GM18498 (cell line): ENCODE results near the gene SOST.
"Not testable (repeated sequence)": the region's sequence is repeated elsewhere in the genome, so short reads cannot be mapped to it uniquely, and the experiment has no call there.

Experiments
- ATAC-seq: cut with Tn5 transposase; IDR thresholded peaks from one replicate; pipeline ENCODE4 v1.9.1; 2021; ENCODE audit warnings: mild to moderate bottlenecking, moderate library complexity; ENCODE audit not compliant: unreplicated experiment

Gene SOST

DNA sequence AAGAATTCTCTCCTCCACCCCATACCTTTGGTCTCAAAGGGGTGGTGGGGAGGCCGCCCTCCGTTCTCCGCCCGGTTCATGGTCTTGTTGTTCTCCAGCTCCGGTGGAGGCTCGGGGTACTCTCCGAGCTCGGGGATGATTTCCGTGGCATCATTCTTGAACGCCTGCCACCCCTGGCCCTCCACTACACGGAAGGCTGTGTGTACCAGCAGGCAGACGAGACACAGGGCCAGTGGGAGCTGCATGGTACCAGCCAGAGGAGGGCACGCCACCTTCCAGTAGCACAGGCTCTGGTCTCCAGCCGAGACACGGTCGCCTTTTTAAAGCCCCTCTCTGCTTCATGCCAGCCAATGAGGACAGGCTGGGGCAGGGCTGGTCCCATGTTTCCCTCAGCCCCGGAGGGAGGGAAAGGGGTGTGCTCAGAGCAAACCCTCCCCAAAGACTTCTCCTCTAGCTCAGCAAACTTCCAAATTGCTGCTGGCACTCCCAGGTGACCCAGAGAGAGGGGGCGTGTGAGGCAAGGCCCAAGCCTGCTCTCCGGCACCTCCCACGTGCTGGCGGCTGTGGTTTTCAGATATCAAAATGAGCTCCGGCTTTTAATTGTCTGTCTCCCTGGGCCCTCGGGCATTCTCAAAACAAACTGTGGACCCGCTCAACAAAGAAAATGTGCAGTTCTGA lies at the start of gene SOST:
Gene SOST (minus strand): TSS at position 295 of the 678 bp plus-strand sequence. CDS start 50 bp downstream, at position 245.
- no peak for ATAC-seq

DNA sequence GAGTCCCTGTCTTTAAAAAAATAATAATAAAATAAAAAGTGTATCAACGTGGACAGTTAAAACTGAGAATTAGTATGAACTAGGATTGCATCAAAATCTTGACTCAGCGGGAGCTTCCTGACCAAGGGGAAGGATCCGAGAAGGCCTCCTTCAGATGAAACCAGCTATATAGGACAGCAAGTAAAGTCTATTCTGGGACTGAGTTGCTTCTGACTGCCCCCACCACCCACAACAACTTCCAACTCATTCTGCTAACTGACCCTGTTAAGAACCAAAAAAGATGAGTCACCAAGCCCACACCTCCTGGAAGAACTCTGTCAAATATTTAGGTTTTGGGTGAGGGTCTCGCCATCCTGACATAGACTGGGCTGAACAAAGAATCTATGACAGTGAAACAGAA lies 49.5 kb upstream of the SOST start:
- no peak for ATAC-seq

DNA sequence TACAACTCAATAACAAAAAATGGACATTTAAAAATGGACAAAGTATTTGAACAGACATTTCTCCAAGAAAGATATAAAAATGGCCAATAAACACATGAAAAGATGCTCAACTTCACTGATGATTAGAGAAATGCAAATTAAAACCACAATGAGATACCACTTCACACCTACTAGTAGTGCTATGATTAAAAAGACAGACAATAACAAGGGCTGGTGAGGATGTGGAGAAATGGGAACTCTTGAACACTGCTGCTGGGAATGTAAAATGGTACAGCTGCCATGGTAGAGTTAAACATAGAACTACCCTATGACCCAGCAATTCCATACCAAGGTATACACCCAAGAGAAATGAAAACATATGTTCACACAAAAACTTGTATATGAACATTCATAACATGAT lies 46.5 kb upstream of the SOST start:
- no peak for ATAC-seq

DNA sequence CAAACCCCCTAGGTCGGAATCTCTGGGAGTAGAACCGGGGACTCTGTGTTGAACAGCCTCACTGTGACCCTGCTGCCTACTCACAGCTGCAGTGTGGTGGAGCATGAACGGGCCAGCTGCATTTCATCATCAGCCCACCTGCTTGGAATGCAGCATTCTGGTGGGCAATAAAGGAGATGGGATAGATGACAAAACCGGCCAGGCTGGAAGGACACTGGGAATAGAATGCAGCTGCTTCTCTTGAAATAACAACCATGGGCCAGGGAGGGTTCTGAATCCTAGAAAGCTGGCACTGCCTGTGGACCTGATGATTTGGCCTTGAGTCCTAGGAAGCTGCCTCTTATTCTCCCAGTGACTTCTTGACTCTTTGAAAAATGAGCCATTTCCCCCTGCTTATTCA lies 45.2 kb upstream of the SOST start:
- no peak for ATAC-seq

DNA sequence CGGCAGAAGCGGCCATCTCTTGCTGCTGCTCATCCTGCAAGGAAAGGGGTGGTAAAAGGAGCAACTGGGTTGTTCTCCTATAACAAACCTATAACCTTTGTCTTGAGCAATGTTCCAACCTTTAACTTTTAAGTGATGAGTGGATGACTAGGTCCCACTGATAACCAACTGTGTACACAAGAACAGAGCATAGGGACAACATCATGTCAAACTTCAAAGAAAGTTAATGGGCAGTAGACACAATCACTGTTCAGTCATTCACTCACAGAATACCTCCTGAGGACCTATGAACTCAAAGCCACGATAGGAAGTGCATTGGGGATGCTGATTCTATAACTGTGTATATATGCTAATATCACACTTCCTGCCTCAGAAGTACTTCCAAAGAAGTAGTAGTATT lies 43.3 kb upstream of the SOST start:
- ATAC-seq: no peak

DNA sequence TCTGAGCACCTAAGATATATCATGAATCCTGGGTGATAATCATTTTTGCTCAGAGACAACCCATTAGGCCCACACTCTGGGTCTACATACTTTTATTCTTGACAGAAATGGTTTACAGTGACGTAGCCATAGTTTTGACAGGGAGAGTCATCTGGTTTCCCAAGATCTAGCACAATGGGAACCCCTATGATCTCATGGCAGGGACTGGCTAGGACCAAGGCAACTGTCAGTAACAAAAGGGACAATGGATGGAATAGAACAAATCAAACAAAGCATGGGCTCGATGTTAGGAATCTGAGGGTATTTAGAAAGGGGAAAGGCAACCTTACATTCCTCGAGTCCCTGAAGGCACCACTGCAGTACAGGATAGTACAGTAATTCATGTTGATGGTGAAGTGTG lies 42.1 kb upstream of the SOST start:
- no peak for ATAC-seq

DNA sequence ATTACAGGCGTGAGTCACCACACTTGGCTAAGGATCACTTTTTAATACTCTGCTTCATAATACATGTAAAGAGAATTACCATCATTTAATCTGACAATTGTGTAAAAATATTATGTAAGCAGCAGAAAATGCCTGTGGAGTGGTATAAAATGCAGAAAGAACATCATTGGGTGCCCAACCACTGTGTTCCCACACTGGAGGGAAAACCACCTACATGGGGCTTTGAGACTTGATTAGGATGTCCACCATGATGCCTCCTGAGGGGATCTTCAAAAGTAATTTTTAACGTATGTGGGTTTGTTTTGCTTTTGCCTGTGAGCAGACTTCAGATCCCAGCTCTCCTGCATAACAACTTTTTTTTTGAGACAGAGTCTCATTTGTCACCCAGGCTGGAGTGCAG lies 40.5 kb upstream of the SOST start:
- no peak for ATAC-seq

DNA sequence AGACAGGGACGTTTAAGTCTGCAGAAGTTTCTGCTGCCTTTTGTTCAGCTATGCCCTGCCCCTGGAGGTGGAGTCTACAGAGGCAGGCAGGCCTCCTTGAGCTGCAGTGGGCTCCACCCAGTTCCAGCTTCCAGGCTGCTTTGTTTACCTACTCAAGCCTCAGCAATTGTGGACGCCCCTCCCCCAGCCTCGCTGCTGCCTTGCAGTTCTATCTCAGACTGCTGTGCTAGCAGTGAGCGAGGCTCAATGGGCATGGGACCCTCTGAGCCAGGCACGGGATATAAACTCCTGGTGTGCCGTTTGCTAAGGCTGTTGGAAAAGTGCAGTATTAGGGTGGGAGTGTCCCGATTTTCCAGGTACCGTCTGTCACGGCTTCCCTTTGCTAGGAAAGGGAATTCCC lies 39.4 kb upstream of the SOST start:
- ATAC-seq: not testable (repeated sequence)

DNA sequence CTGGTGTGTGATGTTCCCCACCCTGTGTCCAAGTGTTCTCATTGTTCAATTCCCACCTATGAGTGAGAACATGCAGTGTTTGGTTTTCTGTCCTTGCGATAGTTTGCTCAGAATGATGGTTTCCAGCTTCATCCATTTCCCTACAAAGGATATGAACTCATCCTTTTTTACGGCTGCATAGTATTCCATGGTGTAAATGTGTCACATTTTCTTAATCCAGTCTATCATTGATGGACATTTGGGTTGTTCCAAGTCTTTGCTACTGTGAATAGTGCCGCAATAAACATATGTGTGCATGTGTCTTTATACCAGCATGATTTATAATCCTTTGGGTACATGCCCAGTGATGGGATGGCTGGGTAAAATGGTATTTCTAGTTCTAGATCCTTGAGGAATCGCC lies 34.1 kb upstream of the SOST start:
- not testable (repeated sequence) for ATAC-seq

DNA sequence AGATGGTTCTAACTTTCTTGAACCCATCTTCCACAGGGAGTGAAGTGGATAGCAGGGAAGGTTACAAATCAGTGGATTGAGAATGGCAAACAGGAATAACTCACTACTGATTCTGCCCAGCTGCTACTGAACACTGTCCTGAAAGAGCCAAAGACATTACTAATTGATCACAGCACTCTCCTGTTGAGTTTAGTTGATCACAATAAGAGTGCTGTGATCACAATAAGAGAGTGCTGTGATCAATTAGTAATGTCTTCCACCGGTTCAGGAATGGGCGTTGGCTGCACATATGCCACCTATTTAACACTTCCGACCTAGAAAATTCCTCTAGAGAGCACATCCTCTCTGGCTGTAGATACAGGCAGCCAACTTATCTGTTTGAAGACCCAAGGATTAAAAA lies 33.0 kb upstream of the SOST start:
- ATAC-seq: no peak

DNA sequence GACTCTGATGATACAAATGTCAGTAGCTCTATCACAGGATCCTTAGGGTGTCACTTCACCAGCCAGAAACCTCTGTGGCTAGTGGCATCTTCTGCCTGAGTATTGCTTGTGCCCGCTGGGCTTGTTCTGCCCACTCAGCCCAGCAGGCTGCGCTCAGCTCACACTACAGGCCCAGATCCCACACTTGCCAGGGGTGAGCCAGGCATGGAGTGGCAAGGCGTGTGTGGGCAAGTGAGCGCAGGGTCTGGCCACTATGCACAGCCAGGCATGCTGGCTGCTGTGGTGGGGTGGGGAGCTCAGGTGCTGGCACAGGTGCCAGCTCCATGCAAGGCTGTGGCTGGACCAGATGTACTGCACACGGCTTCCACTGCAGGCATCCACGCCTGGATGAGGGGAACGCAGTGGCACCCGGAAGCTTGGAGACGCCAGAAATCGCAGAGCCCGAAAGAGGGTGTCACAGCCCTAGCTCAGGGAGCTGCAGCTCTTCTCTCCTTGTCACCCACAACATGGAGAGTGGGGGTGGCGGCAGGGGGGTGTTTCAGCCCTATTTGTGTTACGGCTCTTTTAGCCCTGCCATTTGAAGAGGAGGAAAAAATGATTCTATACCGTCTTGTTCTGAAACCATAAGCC lies 31.8 kb upstream of the SOST start:
- ATAC-seq: no peak

DNA sequence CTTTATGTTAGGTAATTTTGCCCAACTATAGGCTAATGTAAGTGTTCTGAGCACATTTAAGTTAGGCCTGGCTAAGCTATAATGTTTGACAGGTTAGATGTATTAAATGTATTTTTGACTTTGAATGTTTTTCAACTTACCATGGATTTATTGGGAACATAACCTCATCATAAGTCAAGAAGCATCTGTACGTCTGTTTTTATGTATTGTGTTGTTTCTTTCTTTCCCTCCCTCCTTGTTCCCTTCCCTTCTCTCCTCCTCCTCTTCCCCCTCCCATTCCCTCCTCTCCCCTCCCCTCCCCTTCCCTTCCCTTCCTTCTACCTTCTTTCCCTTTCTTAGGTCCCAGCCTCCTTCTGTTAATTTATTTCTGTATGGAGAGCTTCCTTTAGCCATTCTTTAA lies 30.9 kb upstream of the SOST start:
- ATAC-seq: no peak

DNA sequence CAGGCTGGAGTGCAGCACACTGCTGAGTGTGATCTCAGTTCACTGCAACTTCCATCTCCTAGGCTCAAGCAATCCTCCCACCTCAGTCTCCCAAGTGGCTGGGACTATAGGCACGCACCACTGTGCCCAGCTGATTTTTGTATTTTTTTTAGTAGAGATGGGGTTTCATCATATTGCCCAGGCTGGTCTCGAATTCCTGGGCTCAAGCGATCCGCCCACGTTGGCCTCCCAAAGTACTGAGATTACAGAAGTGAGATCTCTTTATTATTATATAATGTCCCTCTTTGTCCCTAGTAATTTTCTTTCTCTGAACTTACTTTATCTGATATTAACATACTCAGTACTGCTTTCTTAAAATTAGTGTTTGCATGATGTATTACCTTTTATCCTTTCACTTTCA lies 29.9 kb upstream of the SOST start:
- no peak for ATAC-seq

DNA sequence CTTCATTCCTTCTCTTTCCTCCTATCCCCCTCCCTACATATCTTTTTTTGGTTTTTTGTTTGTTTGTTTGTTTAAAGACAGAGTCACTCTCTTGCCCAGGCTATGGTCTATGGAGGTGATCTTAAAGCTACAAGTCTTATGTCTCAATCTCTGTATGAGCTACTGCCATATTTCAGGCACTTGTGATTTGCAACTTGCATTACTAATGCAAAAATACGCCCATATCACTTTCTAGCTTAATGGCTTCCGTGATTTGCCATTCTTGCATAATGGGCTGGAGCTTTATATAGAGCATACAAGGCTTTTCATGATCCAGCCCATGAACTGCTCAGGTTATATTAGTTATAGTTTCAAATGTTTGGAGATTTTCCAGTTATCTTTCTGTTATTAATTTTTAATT lies 29.1 kb upstream of the SOST start:
- ATAC-seq: no peak

DNA sequence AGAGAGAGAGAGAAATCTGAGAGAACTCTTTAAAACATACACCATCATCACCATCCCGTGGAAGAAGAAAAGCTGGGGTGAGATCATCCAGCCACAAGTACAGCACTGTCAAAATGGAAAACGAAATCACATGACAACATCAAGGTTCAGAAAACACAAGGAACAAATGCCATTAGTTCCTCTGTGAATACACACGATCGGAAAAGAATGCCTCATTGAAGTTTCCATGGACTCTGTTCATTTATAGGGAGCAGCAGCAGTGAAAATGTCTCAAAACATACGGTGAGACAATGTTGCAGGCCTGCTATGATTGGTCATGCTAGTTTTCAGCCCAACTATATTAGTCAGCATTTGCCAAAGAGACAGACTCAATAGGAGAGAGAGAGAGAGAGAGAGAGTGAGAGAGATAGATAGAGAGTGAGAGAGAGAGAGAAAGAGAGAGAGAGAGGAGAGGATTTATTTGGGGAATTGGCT lies 26.1 kb upstream of the SOST start:
- no peak for ATAC-seq

DNA sequence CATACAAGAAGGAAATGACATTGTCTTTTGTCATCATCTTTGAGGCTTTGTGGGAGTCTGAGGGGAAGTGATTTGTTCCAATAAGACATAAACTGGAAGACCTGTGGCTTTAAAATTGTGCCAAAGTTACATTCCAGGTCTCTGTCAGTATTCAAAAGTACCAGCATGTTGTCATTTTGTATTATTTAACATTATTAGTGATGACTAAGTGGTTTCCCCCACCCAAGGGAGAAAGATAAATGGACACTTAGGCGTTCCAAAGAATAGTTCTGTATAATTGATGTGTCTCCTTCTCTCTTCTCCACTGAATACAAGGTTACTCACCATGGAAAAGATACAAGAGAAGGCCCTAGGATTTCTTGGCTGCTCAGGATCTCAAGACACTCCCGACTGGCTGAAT lies 25.5 kb upstream of the SOST start:
- ATAC-seq: no peak

DNA sequence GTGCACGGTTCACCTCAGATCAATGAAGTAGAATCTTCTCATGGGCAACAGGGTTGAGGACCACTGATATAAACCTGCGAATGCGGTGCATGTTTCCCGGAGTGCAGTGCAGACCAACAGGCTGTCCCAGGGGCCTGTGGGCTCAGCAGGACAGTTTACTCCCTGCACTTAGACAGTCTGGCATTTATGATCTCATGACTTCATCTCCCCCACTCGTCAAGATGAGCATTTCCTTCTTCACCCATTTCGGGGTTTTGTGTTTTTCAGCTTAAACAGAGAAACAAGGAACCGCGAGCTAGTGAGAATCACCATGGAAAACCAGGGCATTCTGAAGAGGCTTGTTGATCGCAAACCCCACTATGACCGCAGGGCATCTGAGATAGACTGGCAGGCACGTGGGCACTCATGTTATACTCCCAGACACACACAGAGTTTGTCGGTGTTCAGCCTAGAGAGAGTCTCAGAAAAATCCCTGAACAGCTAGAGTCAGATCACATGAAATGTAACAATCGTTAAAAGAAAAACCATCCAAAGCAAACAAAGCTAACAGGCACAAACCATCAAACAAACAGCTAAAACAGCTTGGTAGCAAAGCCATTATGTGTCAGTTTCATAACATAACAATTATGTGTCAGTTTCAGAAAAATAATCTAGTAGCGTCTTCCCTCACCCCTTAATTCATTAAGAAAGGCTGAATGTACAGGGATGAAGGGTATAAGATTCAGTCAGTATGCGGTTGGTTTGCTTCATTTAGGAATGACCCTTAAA lies 24.5 kb upstream of the SOST start:
- ATAC-seq: no peak

DNA sequence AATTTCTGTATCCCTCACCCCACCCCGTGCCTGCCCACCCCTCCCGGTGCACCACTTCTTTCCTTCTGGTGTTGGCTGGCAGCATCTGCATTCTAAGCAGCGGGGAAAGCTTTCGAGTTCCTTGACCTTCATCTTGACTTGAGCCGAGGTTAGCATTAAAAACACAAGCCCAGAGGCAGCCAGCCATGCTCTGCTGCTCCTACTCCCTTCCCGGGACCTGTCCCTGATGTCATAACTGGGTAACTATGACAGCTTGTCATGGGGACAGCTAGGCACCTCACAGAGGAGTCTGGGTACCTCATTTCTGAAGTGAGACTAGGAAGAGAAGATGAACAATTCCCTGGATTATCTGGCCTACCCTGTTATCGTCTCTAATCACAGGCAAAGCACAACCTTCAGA lies 21.5 kb upstream of the SOST start, which contains the start of gene CFAP97D1:
Gene CFAP97D1 (plus strand): TSS at position 301 of the 400 bp plus-strand sequence. CDS start 28 bp downstream, at position 329.
- no peak for ATAC-seq

DNA sequence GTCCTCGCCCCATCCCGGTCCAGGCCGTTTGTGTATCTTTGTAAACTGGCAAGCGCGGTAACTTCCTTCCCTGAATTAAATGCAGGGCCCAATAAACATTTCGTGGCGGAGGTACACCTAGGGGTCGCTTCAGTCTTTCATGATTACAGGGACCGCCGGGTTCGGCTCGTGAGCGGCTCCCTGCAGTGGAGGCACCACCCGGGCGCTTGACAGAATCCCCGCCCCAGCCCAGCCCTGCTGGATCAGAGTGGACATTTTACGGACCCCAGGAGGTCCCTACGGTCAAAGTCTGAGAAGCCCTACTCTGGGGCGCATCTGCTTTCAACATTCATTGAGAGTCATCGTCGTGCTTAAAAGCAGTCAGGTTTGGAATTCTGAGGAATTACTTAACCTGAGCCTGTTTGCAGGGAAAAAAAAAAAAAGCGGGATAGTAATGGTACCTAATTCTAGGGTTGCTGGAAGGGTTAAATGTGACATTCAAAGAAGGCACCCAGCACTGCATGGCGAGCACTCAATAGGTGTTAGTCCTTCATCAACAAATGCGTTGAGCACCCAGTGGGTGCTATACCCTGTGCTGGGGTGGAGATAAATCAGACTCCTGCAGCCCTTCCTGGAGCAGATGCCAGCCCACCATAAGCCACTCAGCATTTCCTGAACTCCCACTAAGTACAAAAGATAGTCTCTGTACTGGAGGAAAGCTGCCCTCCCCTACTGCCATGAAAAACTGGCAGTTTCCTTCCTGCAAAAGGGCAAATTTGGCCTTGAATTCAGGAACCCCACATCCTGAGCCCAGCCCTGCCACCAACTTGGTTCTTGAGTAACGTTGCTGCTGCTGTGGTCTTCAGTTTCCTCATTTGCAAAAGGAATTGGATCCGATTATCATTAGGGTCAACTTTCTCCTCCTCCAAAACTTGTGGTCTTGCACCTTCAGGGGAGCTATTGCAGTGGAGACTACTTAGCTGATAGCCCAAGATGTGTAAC lies 20.8 kb upstream of the SOST start:
- ATAC-seq: peak; percentile 26

DNA sequence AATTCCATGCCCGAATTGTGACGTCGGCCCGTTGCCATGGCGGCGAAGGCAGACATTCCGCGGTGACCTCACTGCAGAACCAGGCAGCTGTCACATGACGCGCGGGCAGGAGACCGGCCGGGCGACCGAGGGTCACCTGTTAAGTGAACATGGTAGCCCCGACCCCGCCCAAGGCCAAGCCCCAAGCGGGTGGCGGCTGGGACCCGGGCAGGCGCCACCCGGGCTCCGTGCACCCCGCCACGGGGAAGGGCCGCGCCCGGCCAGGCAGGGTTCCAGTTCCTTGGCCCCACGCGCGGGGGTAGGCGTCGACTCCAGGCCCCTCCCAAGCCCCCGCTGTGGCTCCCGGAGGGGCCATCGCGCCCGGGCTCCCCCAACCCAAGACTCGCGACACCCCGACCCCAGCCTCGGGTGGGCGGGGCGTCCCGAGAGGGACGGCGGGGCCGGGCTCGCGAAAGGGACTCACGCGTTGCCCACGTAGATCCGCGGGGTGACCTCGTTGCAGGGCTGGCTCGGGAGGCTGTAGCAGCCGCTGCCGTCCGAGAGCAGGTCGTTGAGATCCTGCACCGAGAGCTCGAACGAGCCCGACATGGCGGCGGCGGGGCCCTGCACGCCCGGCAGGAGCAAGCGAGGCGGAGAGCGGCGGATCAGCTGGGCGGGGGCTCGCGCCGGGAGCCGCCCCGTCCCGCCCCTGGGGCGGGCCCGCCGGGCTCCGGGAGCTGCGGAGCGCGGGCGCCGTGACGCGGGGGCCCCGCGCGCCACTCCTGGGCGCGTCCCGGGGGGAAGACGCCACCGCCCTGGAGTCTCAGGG lies 19.9 kb upstream of the SOST start, which contains the start of gene DUSP3:
Gene DUSP3 (minus strand): TSS at position 641 of the 808 bp plus-strand sequence. CDS start 53 bp downstream, at position 588.
- ATAC-seq: peak; percentile 91
